K562 treated with DMSO at 1 percent for 12 hours (cell line): ENCODE measurements around the gene PTCHD4. TPM values are rescaled to one million over a fixed set of nuclear protein-coding genes. Genes with fewer than 3 reads are reported as not detected.

Source experiments
- total RNA-seq: library from RNA; unstranded; fragments of 300-600 nt; gene quantifications from 2 replicates; pipeline ENCODE4 v1.2.3, GENCODE V29; 2022; ENCODE audit not compliant: insufficient read depth

Gene PTCHD4
- total RNA-seq: not detected in 2 replicates

DNA sequence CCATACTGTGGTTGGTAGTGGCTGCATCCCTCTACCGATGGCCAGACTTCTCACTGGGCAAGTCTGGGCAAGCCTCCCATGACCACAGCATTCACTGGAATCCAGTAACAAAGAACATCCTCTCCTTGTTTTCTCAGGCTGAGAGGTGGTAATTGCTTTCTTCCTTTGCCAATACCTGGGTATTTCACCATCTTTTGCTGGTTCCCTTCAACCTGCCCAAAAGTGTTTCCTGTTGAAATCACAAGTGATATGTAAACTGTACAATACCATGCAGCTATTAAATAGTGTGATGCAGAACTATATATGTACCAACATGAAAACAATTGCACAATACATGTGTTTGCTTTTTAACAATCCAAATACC lies at the start of gene PTCHD4:
PTCHD4 (minus strand) TSS at position 55 of the 364 bp plus-strand sequence. CDS start 42,240 bp downstream, outside the sequence.

